Kidney (tissue), 14 donors: ENCODE data around the gene RXRB. TPM values are rescaled to one million over a fixed set of nuclear protein-coding genes. Genes with fewer than 3 reads are reported as not detected.

ENCODE experiments used
- DNase-seq, 5 donors: peaks; one replicate each; pipeline ENCODE4 v3.0.0-alpha.2; 2013 to 2020
- FAIRE-seq: peaks from 2 replicates; lab custom pipeline; 2012; peaks lifted over from hg19 to GRCh38; lab: Jason Lieb, UNC
- H3K27ac ChIP-seq, 2 donors: one replicate each; pipeline ENCODE4 v1.7.0; 2013; ENCODE audit warnings: low read depth in 2 of 2, low read length in 2 of 2, inconsistent platforms in 1 of 2
- H3K27me3 ChIP-seq: one replicate; pipeline ENCODE4 v1.7.1; 2013; ENCODE audit warnings: low read length, inconsistent platforms; ENCODE audit not compliant: control insufficient read depth, insufficient read depth
- H3K36me3 ChIP-seq, 3 donors: one replicate each; pipeline versions ENCODE4 v1.7.0 to v1.7.1; 2013; ENCODE audit warnings: low read length in 3 of 3, control low read depth in 1 of 3, inconsistent platforms in 1 of 3; ENCODE audit not compliant: insufficient read depth in 3 of 3, control insufficient read depth in 2 of 3
- H3K4me1 ChIP-seq, 3 donors: one replicate each; pipeline versions ENCODE4 v1.7.0 to v1.7.1; 2013; ENCODE audit warnings: low read length in 3 of 3, inconsistent platforms in 1 of 3, low read depth in 1 of 3; ENCODE audit not compliant: control insufficient read depth in 2 of 3, insufficient read depth in 2 of 3
- H3K4me3 ChIP-seq, 3 donors: one replicate each; pipeline versions ENCODE4 v1.7.0 to v1.8.1; 2013; ENCODE audit warnings: low read length in 3 of 3, control low read depth in 1 of 3, inconsistent platforms in 1 of 3
- H3K9ac ChIP-seq, 3 donors: one replicate each; pipeline versions ENCODE4 v1.7.0 to v1.7.1; 2013; ENCODE audit warnings: low read length in 3 of 3, control low read depth in 1 of 3, inconsistent platforms in 1 of 3
- H3K9me3 ChIP-seq, 3 donors: one replicate each; pipeline versions ENCODE4 v1.7.0 to v1.7.1; 2013; ENCODE audit warnings: low read length in 3 of 3, control low read depth in 1 of 3, inconsistent platforms in 1 of 3; ENCODE audit not compliant: control insufficient read depth in 2 of 3, insufficient read depth in 1 of 3
- intact Hi-C: fragments of 100-400 bp; cut with DNase I; formaldehyde crosslinking; loops from one replicate; pipeline ENCODE4 v1.11.1; 2022
- polyA plus RNA-seq: library from polyadenylated mRNA; stranded (reverse); fragments of 350-450 nt; fragmentation: Illumina TruSeq; extraction: RNeasy Lipid Tissue Mini Kit (QIAGEN cat#74804); gene quantifications from one replicate; pipeline ENCODE4 v1.2.3, GENCODE V29; 2014; ENCODE audit warnings: low read depth, low replicate concordance; ENCODE audit not compliant: insufficient read depth
- total RNA-seq: library from RNA; stranded (reverse); fragmentation: NEBNext Ultra II Directional; extraction: Animal tissue kit (Norgen Biotek cat#: 25700); gene quantifications from one replicate; pipeline ENCODE4 v1.2.1, GENCODE V29; 2021
- TF ChIP-seq, protein P1 (sequence below): IDR thresholded peaks from 3 replicates; pipeline ENCODE4 v1.5.1; 2012; ENCODE audit warnings: mild to moderate bottlenecking, moderate library complexity, borderline replicate concordance; ENCODE audit not compliant: insufficient read depth; ENCODE audit errors: extremely low read depth
- donor health status: control.
- donor health status: control.
- donor health status: control.
- donor health status: control.
- donor health status: control.
- donor health status: DM: yes; HTN: yes; CAD: no.
- donor health status: Normal renal cell carcinoma (clear cell type).

Gene RXRB
- total and polyA plus RNA-seq, 2 donors from 2014 or later = 35.7 to 52.2 TPM

DNA sequence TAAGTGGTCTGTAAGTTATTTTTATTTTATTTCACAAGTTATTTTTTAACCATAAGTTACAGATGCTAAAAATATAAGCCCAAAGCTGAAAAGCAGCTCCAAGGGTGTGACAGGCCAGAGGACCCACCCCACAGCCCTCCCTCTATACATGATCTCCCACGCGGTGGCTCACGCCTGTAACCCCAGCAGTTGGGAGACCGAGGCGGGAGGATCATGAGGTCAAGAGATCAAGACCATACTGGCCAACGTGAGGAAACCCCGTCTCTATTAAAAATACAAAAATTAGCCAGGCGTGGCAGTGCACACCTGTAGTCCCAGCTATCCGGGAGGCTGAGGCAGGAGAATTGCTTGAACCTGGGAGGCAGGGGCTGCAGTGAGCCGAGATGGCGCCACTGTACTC lies 40.4 kb downstream of the RXRB start:
- FAIRE-seq (no peak), DNase-seq (no peak)
- no peak overlapping the region for H3K9ac ChIP-seq
- TF ChIP-seq, protein P1, sequence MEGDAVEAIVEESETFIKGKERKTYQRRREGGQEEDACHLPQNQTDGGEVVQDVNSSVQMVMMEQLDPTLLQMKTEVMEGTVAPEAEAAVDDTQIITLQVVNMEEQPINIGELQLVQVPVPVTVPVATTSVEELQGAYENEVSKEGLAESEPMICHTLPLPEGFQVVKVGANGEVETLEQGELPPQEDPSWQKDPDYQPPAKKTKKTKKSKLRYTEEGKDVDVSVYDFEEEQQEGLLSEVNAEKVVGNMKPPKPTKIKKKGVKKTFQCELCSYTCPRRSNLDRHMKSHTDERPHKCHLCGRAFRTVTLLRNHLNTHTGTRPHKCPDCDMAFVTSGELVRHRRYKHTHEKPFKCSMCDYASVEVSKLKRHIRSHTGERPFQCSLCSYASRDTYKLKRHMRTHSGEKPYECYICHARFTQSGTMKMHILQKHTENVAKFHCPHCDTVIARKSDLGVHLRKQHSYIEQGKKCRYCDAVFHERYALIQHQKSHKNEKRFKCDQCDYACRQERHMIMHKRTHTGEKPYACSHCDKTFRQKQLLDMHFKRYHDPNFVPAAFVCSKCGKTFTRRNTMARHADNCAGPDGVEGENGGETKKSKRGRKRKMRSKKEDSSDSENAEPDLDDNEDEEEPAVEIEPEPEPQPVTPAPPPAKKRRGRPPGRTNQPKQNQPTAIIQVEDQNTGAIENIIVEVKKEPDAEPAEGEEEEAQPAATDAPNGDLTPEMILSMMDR = no peak
- intact Hi-C loops = no loop called here
- no peaks in the 10 kb centered on the region for H3K36me3 ChIP-seq
- H3K4me1 ChIP-seq = peaks cover 0 to 4% (median 0%) of the 10 kb centered on the region in 3 donors
- no peak overlapping the region for H3K27ac ChIP-seq
- no peaks in the 10 kb centered on the region for H3K9me3 ChIP-seq
- no peaks in the 10 kb centered on the region for H3K27me3 ChIP-seq
- no peak overlapping the region for H3K4me3 ChIP-seq

DNA sequence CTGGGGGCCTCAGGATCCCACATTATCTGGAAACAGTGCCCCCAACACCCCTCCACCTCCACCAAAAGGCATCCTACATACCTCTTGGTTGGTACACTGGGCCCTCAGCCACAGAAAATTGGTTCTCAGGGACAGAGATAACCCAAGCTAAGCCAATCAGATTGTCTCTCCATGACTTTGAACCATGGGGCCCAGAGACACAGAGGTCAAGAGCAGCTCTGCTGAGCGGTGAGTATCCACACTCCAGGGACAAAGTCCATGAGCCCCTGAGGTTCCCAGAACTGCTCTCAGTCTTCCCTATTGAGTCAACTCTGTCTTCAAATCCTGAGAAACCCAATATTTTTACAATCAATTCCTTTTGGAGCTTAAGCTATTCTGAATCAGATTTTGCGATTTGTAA lies 43.5 kb downstream of the RXRB start:
- intact Hi-C loops = no loop called here
- Histone ChIP-seq H3K4me1 (peaks cover 0 to 3% (median 0%) of the 10 kb centered on the region in 3 donors), H3K9me3 (no peaks in the 10 kb centered on the region), H3K27me3 (no peaks in the 10 kb centered on the region), H3K27ac (no peak overlapping the region), H3K9ac (no peak overlapping the region), H3K36me3 (no peaks in the 10 kb centered on the region), H3K4me3 (no peak overlapping the region)
- no peak for FAIRE-seq
- no peak for DNase-seq
- TF ChIP-seq, protein P1 = no peak

DNA sequence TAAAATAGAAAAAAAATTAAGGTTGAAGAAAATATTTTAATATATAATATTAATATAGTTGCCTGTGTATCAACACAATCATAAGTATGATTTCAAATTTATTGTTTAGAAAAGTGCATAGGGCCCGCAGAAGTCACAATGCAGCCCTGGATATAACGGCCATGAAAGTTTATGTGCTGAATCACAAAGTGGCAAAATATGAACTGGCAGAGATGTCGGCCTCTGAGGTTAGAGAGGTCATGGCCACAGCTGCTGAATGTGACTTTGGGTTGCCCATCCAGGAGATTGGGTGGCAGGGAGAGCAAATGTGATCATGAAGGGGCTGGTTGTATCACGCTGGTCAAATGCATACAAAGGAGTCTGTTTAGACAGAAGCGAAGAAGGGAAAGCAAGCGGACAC lies 43.9 kb downstream of the RXRB start:
- Histone ChIP-seq H3K27ac (no peak overlapping the region), H3K9me3 (no peaks in the 10 kb centered on the region), H3K4me3 (no peak overlapping the region), H3K9ac (no peak overlapping the region), H3K27me3 (no peaks in the 10 kb centered on the region), H3K4me1 (no peaks in the 10 kb centered on the region), H3K36me3 (no peaks in the 10 kb centered on the region)
- intact Hi-C loops = no loop called here
- no peak for FAIRE-seq
- no peak for DNase-seq
- TF ChIP-seq, protein P1 = no peak

DNA sequence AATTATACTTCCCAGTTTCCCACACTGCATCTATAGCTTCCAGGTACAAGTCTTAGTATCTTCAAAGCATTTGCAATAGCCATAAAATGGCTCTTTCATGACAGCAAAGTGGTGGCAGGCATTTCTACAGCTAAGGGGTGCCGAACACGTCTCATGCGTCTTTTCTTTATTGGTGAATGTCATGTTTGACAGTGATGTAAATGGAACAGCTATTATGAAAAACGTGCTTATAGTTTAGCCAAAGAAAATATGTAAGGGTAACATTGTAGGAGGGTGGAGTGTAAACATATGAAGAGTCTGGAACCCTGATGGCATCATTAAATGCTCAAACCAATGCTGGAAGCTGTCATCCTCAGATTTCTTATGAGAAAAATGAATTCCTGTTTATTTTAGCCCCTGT lies 46.1 kb downstream of the RXRB start:
- Histone ChIP-seq H3K4me1 (no peaks in the 10 kb centered on the region), H3K9me3 (no peaks in the 10 kb centered on the region), H3K9ac (no peak overlapping the region), H3K36me3 (no peaks in the 10 kb centered on the region), H3K27me3 (no peaks in the 10 kb centered on the region), H3K4me3 (no peak overlapping the region), H3K27ac (no peak overlapping the region)
- intact Hi-C loops = no loop called here
- DNase-seq (no peak), FAIRE-seq (no peak)
- TF ChIP-seq, protein P1 = no peak
